GM18507 (cell line): ENCODE results near the gene TBC1D25.
A peak's percentile ranks its signal among the peaks of the same experiment; 100 is the strongest.

Source experiments
- DNase-seq: peaks from one replicate; pipeline ENCODE4 v3.0.0; 2011; ENCODE audit warnings: low read depth; ENCODE audit not compliant: insufficient read length; ENCODE audit errors: extremely low spot score
- FAIRE-seq: peaks from 2 replicates; lab custom pipeline; 2011; peaks lifted over from hg19 to GRCh38; lab: Jason Lieb, UNC

TBC1D25 gene

GRCh38 chrX:48591255-48591791 lies 51.8 kb downstream of the TBC1D25 start:
- FAIRE-seq (no peak), DNase-seq (no peak)

- DNase-seq, result no peak
- no peak for FAIRE-seq
Measured at GRCh38 chrX:48592971-48593370, 53.5 kb downstream of the TBC1D25 start.

DNA sequence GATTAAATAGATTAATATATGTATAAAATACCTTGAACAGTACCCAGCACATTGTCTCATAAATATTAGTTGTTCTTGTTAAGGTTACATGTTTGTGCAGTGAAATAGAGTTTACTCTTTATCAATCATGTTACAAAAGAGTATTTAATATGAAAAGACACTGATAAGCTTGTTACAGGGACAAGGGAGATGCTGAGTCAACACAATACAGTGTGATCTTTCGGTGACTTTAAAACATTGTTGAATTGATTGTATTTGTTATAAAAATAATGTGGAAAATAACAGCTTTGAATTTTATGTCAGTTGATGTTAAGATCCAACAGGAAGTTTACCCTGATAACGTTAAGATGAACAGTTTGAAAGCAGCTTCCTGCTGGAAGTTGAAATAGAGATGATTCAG lies 56.4 kb downstream of the TBC1D25 start:
- DNase-seq (no peak), FAIRE-seq (no peak)

DNA sequence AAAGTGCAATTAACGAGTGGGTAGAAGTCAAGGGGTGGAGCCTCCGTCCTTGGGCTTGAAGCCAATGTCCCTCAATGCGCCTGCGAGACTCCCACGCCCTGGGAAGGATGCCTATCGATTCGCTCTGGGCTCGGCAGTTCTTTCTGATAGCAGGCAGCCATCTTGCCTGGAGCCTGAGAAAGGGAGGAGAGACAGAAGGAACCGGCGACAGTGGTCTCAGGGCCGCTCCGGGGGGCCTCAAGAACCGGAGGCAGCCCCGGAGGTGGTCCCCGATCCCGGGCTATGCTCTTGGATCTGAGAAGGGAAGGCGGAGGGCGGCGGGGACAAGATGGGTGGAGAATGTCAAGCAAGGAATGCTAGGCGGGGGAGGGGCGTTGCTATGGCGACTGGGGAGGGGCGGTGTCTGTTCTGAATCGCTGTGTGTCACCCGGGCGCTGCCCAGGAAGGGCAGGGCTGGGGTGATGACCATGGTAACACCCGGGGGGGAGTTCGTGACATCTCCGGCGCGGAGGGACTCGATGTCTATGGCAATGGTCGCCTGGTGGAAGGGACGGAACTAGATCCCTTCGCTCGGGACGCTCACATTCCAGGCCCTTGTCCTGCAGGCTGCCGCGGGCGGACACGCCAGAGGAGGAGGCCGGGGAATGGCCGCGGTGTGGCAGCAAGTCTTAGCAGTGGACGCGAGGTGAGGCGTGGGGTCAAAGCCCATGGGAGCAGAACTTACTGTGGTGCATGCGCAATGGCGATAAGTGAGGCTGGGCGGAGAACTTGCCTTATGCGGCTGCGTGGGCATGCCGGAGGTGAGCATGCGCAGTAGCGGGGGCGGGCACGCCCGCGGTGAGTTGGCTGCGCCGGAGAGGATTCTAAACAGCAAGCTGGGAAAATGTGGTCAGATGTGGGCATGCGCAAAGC lies 58.1 kb downstream of the TBC1D25 start, which contains the start of gene WDR13:
Gene WDR13, plus strand, starts transcription at position 140 of the 912 bp plus-strand sequence. Its CDS starts 505 bp downstream, at position 645.
- DNase-seq (peak; percentile 71), FAIRE-seq (peak; percentile 99)

DNA sequence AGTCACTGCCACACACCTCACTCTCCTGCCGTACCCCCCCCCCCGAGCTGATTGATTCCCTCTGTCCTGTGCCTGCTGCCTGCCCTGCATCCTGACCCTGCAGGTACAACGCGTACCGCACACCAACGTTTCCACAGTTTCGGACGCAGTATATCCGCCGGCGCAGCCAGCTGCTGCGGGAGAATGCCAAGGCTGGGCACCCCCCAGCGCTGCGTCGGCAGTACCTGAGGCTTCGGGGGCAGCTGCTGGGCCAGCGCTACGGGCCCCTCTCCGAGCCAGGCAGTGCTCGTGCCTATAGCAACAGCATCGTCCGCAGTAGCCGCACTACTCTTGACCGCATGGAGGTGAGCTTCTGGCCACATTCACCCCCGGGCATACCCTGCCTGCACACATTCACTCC lies 59.1 kb downstream of the TBC1D25 start:
- FAIRE-seq (no peak), DNase-seq (no peak)

DNA sequence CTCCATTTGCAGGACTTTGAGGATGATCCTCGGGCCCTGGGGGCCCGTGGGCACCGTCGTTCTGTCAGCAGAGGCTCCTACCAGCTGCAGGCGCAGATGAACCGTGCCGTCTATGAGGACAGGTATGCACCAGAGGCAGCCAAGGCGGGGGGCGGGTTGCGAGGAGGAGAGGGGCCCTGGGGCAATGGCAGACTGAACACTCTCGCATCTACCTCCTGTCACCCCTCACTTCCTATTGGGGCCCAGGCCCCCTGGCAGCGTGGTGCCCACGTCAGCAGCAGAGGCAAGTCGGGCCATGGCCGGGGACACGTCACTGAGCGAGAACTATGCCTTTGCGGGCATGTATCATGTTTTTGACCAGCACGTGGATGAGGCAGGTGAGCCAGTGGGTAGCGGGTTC lies 59.8 kb downstream of the TBC1D25 start:
- FAIRE-seq, result no peak

DNA sequence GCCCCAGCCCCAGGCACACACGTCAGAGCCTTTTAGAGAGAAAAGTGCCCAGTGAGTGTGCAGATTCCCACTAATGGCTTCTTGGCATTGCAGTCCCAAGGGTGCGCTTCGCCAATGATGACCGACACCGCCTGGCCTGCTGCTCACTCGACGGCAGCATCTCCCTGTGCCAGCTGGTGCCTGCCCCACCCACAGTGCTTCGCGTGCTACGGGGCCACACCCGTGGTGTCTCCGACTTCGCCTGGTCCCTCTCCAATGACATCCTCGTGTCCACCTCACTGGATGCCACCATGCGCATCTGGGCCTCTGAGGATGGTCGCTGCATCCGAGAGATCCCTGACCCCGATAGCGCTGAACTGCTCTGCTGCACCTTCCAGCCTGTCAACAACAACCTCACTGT lies 60.7 kb downstream of the TBC1D25 start:
- DNase-seq (no peak), FAIRE-seq (no peak)

More for the DNA sequence above, 59.8 kb downstream of the TBC1D25 start:
- no peak for DNase-seq

DNA sequence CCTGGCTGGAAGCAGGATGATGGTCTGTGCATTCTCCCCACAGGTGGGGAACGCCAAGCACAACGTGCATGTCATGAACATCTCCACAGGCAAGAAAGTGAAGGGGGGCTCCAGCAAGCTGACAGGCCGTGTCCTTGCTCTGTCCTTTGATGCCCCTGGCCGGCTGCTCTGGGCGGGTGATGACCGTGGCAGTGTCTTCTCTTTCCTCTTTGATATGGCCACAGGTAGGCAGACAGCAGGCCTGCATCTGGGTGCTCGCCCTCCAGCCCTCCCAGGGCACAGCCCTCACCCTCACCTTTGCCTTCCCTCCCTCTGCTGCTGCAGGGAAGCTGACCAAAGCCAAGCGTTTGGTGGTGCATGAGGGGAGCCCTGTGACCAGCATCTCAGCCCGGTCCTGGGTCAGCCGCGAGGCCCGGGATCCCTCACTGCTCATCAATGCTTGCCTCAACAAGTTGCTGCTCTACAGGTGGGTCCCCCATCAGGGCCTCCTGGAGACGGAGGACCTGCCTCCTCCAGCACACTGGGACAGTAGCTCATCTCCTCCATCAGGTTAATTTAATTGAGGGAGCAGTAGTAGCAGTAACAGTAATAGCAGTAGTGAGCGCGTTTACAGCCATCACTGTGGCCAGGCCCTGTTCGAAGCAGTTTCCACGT lies 62.4 kb downstream of the TBC1D25 start:
- no peak for FAIRE-seq
- no peak for DNase-seq

DNA sequence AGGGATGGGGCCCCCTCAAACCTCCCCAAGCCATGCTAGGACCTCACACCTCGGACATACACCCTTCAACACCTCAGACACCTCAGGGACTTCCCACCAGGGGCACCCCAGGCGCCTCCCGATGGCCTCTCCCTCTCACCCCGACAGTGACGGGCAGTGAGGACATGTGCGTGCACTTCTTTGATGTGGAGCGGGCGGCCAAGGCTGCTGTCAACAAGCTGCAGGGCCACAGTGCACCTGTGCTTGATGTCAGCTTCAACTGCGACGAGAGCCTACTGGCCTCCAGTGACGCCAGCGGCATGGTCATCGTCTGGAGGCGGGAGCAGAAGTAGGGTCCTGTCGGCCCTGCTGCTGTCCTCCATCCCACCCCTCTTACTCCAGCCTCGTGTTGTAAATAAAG lies 65.2 kb downstream of the TBC1D25 start:
- DNase-seq, result no peak
- no peak for FAIRE-seq

- no peak for DNase-seq
- no peak for FAIRE-seq
Measured at GRCh38 chrX:48606091-48606490, 66.6 kb downstream of the TBC1D25 start.

GRCh38 chrX:48611703-48612102 lies 72.2 kb downstream of the TBC1D25 start:
- no peak for FAIRE-seq
- no peak for DNase-seq
